Stomach (tissue), 4 donors: ENCODE results near the gene OSBP2.

Source experiments
- CTCF ChIP-seq, 7 experiments: fragments of 450-650 bp in 4 of 7; fragments of 200-600 bp in 3 of 7; sonication (generic) in 3 of 7; IDR thresholded peaks; one replicate each; pipeline ENCODE4 v1.5.1; 2016 to 2019; ENCODE audit warnings: antibody characterized with exemption in 7 of 7, control low read depth in 2 of 7, mild to moderate bottlenecking in 1 of 7
- EP300 ChIP-seq: sonication (generic); formaldehyde crosslinking; IDR thresholded peaks from one replicate; pipeline ENCODE4 v1.6.1; 2017; ENCODE audit warnings: antibody characterized with exemption
- POLR2A ChIP-seq, 4 donors: fragments of 450-650 bp; IDR thresholded peaks; one replicate each; pipeline ENCODE4 v1.6.1; 2016; ENCODE audit warnings: antibody characterized with exemption in 4 of 4, control low read depth in 2 of 4, mild to moderate bottlenecking in 1 of 4, moderate library complexity in 1 of 4
- POLR2AphosphoS5 ChIP-seq, 3 donors: sonication (generic); formaldehyde crosslinking; IDR thresholded peaks; one replicate each; pipeline ENCODE4 v1.6.1; 2016; ENCODE audit warnings: antibody characterized with exemption in 3 of 3

- TF ChIP-seq CTCF (IDR thresholded peaks at IDR 0.05) (no peak), POLR2A (IDR thresholded peaks at IDR 0.05) (no peak), POLR2AphosphoS5 (IDR thresholded peaks at IDR 0.05) (no peak), EP300 (no peak)
These were observed 171.0 kb downstream of the OSBP2 start for GRCh38 chr22:30865656-30866055.
